Activated CD8-positive, alpha-beta T cell treated with anti-CD3 and anti-CD28 coated beads for 36 hours (primary cell): ENCODE data around the gene KLHL34. TPM values are rescaled to one million over a fixed set of nuclear protein-coding genes. Genes with fewer than 3 reads are reported as not detected.

ENCODE experiments used
- ATAC-seq: fragments of 200-7000 bp; cut with Tn5 transposase; one replicate; pipeline ENCODE4 v1.10.0; 2021; ENCODE audit warnings: mild to moderate bottlenecking, moderate library complexity
- CTCF ChIA-PET: fragments of 350-600 bp; sonication (Branson Sonifier 250); formaldehyde crosslinking; loops from one replicate; lab custom pipeline; 2021; ENCODE audit warnings: antibody characterized with exemption; lab: Charles Lee
- POLR2A ChIA-PET: fragments of 350-600 bp; sonication (Branson Sonifier 250); formaldehyde crosslinking; loops from one replicate; lab custom pipeline; 2021; ENCODE audit warnings: antibody characterized with exemption; lab: Charles Lee
- DNase-seq: peaks from one replicate; pipeline ENCODE4 v3.0.0-alpha.2; 2020
- H3K27ac Mint-ChIP-seq: one replicate; pipeline ENCODE4 v1.8.0; 2021; ENCODE audit warnings: mild to moderate bottlenecking, mixed read lengths
- H3K27me3 Mint-ChIP-seq: one replicate; pipeline ENCODE4 v1.8.0; 2021; ENCODE audit warnings: mixed read lengths
- H3K36me3 Mint-ChIP-seq: one replicate; pipeline ENCODE4 v1.8.0; 2021; ENCODE audit warnings: low read depth, mixed read lengths
- H3K4me1 Mint-ChIP-seq: one replicate; pipeline ENCODE4 v1.8.0; 2021; ENCODE audit warnings: low read depth, mixed read lengths
- H3K4me3 Mint-ChIP-seq: one replicate; pipeline ENCODE4 v1.8.0; 2021; ENCODE audit warnings: mild to moderate bottlenecking, moderate library complexity, mixed read lengths
- H3K9me3 Mint-ChIP-seq: one replicate; pipeline ENCODE4 v1.8.0; 2021; ENCODE audit warnings: mixed read lengths
- intact Hi-C: fragments of 100-400 bp; cut with micrococcal nuclease; formaldehyde crosslinking; loops from one replicate; pipeline ENCODE4 v1.10.0; 2022
- total RNA-seq, 2 experiments: library from RNA; stranded (reverse); gene quantifications; one replicate each; pipeline ENCODE4 v1.2.3, GENCODE V29; 2021
- TF ChIP-seq, protein P1 (sequence below): fragments of 200-600 bp; IDR thresholded peaks from one replicate; pipeline ENCODE4 v1.8.0; 2022; ENCODE audit warnings: antibody characterized with exemption, mild to moderate bottlenecking

KLHL34 gene, protein sequence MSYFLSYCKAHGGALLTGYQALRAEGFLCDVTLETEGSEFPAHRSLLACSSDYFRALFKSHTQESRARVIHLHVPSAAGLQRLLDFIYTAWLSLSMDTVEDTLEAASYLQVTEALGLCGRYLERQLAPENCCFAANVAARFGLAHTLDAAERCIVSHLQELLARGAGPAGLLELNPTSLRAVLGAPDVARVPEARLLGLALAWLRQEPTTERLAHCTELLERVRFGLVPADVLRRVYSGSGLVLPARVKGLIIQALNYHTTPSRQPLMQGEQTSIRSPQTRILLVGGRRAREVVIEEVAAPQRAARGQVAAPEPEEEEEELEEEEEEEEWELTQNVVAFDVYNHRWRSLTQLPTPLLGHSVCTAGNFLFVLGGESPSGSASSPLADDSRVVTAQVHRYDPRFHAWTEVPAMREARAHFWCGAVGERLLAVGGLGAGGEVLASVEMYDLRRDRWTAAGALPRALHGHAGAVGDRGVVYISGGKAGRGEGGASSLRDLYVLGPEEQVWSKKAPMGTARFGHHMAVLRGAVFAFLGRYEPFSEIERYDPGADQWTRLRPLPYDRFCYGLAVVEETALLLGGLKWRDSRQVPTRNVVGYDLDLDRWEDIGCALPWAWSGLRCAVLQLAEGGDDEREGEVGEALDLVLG
- under 1 TPM; 0.47 to 0.77 TPM for total RNA-seq

DNA sequence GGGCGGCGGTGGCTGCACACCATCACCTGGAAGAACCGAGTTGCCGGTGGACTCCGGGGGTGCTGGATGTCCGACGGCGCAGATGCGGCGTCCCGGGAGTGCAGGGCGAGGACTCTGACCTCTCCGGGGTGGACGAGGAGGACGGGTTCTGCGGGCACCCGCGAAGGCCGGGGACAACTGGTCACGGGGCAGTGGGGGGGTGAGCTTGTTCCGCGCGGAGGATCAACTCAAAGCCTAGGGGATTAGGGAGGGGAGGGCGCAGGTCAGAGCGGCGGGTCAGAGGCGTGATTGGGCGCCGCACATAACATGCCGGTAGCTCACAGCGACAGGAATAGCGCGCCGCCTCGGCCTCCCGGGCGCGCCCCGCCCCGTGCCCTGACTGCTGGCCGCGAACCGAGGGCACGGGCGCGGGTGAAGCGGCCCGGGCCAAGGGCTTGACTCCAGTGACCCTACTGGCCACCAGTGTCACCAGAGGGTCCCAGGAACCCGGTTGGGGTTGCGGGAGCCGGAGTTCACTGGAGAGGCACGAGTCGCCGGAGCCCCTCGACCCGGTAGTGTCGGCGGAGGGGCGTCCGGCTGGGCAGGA is at the start of gene KLHL34:
KLHL34 (minus strand) TSS at position 179 of the 586 bp plus-strand sequence. CDS start 542 bp downstream, outside the sequence.
- no peak within 1 kb of the TSS for H3K27ac Mint-ChIP-seq
- H3K4me3 Mint-ChIP-seq = peak within 1 kb of the TSS; percentile 61
- intact Hi-C loops = no loop called here
- no peak for DNase-seq
- POLR2A ChIA-PET = no interaction called here
- CTCF ChIA-PET = interaction anchor here (1.4 kb wide), 1 partner anchor 1128 kb away, joined by 3 read pairs; no protein-coding TSS in a partner anchor
- H3K36me3 Mint-ChIP-seq = peaks cover 3% of the 10 kb centered on the region
- no peaks in the 10 kb centered on the region for H3K9me3 Mint-ChIP-seq
- peaks cover 2% of the 10 kb centered on the region for H3K4me1 Mint-ChIP-seq
- ATAC-seq = peak; percentile 62
- peaks cover 3% of the 10 kb centered on the region for H3K27me3 Mint-ChIP-seq
- TF ChIP-seq, protein P1, sequence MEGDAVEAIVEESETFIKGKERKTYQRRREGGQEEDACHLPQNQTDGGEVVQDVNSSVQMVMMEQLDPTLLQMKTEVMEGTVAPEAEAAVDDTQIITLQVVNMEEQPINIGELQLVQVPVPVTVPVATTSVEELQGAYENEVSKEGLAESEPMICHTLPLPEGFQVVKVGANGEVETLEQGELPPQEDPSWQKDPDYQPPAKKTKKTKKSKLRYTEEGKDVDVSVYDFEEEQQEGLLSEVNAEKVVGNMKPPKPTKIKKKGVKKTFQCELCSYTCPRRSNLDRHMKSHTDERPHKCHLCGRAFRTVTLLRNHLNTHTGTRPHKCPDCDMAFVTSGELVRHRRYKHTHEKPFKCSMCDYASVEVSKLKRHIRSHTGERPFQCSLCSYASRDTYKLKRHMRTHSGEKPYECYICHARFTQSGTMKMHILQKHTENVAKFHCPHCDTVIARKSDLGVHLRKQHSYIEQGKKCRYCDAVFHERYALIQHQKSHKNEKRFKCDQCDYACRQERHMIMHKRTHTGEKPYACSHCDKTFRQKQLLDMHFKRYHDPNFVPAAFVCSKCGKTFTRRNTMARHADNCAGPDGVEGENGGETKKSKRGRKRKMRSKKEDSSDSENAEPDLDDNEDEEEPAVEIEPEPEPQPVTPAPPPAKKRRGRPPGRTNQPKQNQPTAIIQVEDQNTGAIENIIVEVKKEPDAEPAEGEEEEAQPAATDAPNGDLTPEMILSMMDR = no peak

DNA sequence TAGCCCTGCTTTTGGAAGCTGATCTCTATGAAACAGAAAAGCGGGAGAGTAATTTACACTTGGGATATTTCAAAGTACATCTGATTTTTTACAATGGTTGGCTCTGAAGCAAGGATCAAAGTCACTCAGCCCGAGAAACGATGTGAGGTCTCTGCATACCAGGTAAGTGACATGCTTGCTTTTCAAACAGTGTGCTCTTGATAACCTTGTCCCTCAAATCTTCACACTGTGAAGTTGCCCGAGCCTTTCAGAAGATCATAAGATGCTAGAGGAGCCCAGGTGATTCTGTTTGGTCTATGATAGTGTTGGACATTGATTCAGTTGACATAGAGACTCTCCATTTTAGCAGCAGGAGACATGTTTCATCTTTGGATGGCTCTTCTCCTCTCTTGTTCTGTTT is 47.1 kb upstream of the KLHL34 start:
- H3K4me1 Mint-ChIP-seq = no peaks in the 10 kb centered on the region
- TF ChIP-seq, protein P1 = no peak
- H3K36me3 Mint-ChIP-seq = no peaks in the 10 kb centered on the region
- H3K27ac Mint-ChIP-seq = no peak overlapping the region
- CTCF ChIA-PET = no interaction called here
- H3K4me3 Mint-ChIP-seq = no peak overlapping the region
- no peaks in the 10 kb centered on the region for H3K27me3 Mint-ChIP-seq
- POLR2A ChIA-PET = no interaction called here
- no peak for DNase-seq
- no peak for ATAC-seq
- intact Hi-C loops = no loop called here
- no peaks in the 10 kb centered on the region for H3K9me3 Mint-ChIP-seq

DNA sequence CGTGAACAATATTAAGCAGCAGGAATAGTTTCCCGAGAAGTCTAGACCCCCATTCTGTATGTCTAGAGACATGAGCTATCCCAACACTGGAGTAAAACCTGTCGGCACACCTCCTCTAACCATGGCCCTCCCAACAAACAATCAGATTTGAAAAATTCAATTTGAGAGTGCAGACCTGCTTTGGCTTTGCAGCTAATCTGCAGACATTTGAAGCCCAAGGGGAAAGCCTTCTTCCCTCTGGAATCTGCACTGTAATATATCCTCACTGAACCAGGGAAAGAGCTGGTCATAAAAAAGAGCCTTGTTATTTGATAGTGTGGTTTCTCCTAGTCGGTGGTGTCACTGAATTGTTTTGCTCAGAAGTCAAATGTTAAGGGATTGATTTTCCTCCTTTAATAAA is 44.6 kb upstream of the KLHL34 start:
- intact Hi-C loops = no loop called here
- no peaks in the 10 kb centered on the region for H3K9me3 Mint-ChIP-seq
- H3K4me1 Mint-ChIP-seq = no peaks in the 10 kb centered on the region
- peaks cover 2% of the 10 kb centered on the region for H3K27me3 Mint-ChIP-seq
- ChIA-PET CTCF (no interaction called here), POLR2A (no interaction called here)
- H3K36me3 Mint-ChIP-seq = no peaks in the 10 kb centered on the region
- ATAC-seq (no peak), DNase-seq (no peak)
- H3K27ac Mint-ChIP-seq = no peak overlapping the region
- TF ChIP-seq, protein P1 = no peak
- H3K4me3 Mint-ChIP-seq = no peak overlapping the region

DNA sequence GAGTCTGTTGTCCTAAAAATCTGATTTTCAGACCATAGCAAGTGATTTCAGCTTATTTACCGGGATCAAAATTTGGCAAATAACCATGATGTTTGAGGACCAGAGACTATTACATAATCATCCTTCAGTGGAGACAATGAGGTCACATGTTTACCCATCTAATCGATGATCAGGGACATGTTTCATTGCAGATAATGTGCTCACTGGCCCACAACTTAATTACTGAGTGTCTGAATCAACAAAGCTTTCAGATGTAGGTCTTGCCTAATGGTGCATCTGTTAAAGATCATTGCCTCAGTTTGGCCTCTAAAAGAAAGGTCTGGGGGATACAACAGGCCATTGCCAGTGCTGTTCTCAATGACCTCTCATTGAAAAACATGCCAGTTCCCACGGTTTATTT is 42.8 kb upstream of the KLHL34 start:
- ChIA-PET CTCF (no interaction called here), POLR2A (no interaction called here)
- ATAC-seq = no peak
- Mint-ChIP-seq H3K36me3 (no peaks in the 10 kb centered on the region), H3K27me3 (peaks cover 2% of the 10 kb centered on the region), H3K9me3 (no peaks in the 10 kb centered on the region), H3K4me1 (no peaks in the 10 kb centered on the region), H3K4me3 (no peak overlapping the region), H3K27ac (no peak overlapping the region)
- DNase-seq = no peak
- intact Hi-C loops = no loop called here
- TF ChIP-seq, protein P1 = no peak

DNA sequence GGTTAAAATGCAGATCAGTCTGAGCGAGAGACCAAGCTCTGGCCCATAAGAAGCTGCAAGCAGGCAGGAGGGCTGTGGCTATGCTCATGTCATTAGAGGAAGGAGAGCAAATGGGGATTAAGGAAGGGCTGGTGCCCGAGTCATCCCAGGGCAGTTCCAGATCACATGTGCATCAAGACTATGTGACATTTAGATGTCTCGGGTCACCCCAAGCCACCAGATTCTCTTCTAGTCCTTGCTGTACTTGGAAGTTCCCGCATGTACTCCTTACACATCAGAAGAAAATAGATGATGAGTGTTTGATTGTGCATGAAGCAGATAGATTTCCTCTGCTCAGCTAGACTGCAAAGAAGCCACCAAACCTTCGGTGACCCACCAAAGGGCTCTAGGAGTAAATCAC is 42.1 kb upstream of the KLHL34 start:
- intact Hi-C loops = no loop called here
- no peak overlapping the region for H3K27ac Mint-ChIP-seq
- TF ChIP-seq, protein P1 = no peak
- ATAC-seq (no peak), DNase-seq (no peak)
- H3K9me3 Mint-ChIP-seq = no peaks in the 10 kb centered on the region
- peaks cover 2% of the 10 kb centered on the region for H3K27me3 Mint-ChIP-seq
- no peaks in the 10 kb centered on the region for H3K36me3 Mint-ChIP-seq
- CTCF ChIA-PET = interaction anchor here (0.6 kb wide), 1 partner anchor 25 kb away, joined by 3 read pairs; no protein-coding TSS in a partner anchor
- H3K4me3 Mint-ChIP-seq = no peak overlapping the region
- POLR2A ChIA-PET = no interaction called here
- H3K4me1 Mint-ChIP-seq = no peaks in the 10 kb centered on the region
